HL-60 (cell line): ENCODE results near the gene P3H3.

Experiments
- GABPA ChIP-seq: IDR thresholded peaks from 2 replicates; pipeline ENCODE4 v1.6.1; 2012; ENCODE audit warnings: low read depth
- POLR2AphosphoS5 ChIP-seq: IDR thresholded peaks from 2 replicates; pipeline ENCODE4 v1.6.1; 2012; ENCODE audit warnings: low read depth
- TF ChIP-seq, protein P1 (sequence below): IDR thresholded peaks from one replicate; pipeline ENCODE4 v1.5.1; 2011; ENCODE audit warnings: low read length, control low read depth, inconsistent platforms; ENCODE audit not compliant: insufficient read depth
- TF ChIP-seq, protein P2 (sequence below): IDR thresholded peaks from 2 replicates; pipeline ENCODE4 v1.6.1; 2012; ENCODE audit warnings: low read depth; ENCODE audit not compliant: insufficient replicate concordance

DNA sequence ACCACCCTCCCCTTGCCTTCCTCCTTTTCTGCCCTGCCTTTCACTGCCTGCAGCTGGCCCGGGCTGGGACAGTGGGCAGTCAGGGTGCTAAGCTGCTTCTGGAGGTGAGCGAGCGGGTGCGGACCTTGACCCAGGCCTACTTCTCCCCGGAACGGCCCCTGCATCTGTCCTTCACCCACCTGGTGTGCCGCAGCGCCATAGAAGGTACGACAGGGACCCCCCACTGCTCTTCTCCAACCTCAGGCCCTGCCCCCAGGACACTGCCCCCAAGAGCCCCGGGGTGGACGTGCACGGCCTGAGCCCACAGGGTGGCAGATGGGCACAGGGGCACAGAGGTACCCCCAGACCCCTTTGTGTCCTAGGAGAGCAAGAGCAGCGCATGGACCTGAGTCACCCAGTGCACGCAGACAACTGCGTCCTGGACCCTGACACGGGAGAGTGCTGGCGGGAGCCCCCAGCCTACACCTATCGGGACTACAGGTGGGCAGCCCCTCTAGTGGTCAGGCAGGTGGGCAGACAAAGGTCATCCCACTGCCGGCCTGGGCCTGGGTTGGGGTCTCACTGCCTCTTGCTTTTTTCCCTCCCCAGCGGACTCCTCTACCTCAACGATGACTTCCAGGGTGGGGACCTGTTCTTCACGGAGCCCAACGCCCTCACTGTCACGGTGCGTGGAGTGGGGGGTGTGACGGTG, 9.3 kb downstream of the P3H3 start:
- TF ChIP-seq, protein P1, sequence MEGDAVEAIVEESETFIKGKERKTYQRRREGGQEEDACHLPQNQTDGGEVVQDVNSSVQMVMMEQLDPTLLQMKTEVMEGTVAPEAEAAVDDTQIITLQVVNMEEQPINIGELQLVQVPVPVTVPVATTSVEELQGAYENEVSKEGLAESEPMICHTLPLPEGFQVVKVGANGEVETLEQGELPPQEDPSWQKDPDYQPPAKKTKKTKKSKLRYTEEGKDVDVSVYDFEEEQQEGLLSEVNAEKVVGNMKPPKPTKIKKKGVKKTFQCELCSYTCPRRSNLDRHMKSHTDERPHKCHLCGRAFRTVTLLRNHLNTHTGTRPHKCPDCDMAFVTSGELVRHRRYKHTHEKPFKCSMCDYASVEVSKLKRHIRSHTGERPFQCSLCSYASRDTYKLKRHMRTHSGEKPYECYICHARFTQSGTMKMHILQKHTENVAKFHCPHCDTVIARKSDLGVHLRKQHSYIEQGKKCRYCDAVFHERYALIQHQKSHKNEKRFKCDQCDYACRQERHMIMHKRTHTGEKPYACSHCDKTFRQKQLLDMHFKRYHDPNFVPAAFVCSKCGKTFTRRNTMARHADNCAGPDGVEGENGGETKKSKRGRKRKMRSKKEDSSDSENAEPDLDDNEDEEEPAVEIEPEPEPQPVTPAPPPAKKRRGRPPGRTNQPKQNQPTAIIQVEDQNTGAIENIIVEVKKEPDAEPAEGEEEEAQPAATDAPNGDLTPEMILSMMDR = no peak
- TF ChIP-seq, protein P2, sequence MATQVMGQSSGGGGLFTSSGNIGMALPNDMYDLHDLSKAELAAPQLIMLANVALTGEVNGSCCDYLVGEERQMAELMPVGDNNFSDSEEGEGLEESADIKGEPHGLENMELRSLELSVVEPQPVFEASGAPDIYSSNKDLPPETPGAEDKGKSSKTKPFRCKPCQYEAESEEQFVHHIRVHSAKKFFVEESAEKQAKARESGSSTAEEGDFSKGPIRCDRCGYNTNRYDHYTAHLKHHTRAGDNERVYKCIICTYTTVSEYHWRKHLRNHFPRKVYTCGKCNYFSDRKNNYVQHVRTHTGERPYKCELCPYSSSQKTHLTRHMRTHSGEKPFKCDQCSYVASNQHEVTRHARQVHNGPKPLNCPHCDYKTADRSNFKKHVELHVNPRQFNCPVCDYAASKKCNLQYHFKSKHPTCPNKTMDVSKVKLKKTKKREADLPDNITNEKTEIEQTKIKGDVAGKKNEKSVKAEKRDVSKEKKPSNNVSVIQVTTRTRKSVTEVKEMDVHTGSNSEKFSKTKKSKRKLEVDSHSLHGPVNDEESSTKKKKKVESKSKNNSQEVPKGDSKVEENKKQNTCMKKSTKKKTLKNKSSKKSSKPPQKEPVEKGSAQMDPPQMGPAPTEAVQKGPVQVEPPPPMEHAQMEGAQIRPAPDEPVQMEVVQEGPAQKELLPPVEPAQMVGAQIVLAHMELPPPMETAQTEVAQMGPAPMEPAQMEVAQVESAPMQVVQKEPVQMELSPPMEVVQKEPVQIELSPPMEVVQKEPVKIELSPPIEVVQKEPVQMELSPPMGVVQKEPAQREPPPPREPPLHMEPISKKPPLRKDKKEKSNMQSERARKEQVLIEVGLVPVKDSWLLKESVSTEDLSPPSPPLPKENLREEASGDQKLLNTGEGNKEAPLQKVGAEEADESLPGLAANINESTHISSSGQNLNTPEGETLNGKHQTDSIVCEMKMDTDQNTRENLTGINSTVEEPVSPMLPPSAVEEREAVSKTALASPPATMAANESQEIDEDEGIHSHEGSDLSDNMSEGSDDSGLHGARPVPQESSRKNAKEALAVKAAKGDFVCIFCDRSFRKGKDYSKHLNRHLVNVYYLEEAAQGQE = no peak
- no peak for TF ChIP-seq POLR2AphosphoS5
- TF ChIP-seq GABPA = no peak
